RKO (cell line): Measurements from ENCODE around the gene ELP6.
"Not testable (repeated sequence)": the region's sequence is repeated elsewhere in the genome, so short reads cannot be mapped to it uniquely, and the experiment has no call there.

Source experiments
- DNase-seq: peaks from one replicate; pipeline ENCODE4 v3.0.0-alpha.2; 2016; ENCODE audit warnings: low spot score

The ELP6 gene

DNA sequence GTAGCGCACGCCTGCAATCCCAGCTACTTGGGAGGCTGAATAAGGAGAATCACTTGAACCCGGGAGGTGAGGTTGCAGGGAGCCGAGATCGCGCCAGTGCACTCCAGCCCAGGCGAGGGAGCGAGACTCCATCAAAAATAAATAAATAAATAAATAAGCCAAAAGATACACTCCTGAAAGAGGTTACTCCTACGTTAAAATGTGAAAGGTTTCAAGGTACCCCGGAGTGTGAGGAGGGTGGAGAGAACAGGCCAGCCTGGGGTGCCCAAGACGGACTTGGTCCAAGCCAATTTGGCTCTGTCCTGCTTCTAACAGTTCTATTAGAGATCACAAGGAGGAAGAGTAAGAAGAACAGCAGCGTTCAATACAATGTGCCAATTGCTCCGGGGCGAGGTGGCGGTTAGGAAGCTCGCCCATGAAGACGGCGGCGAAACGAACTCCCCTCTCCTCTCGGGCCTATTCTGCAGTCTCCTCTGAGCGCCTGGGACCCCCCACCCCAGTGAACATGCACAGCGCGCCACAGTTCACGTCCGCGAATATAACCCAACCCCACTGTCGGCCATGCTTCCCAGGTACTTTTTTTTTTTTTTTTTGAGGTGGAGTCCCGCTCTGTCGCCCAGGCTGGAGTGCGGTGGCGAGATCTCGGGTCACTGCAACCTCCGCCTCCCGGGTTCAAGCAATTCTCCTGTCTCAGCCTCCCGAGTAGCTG lies 942 bp downstream of the ELP6 start:
- DNase-seq, result peak; percentile 38

DNA sequence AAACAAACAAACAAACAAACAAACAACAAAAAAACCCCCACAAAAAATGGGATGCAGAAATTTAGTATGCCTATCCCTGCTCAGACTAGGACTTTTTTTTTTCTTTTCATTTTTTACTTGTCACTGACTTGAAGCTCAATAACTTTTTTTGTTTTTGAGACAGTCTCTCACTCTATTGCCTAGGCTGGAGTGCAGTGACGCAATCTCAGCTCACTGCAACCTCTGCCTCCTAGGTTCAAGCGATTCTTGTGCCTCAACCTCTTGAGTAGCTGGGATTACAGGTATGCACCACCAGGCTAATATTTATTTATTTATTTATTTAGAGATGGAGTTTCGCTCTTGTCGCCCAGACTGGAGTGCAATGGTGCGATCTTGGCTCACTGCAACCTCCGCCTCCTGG lies 8.2 kb downstream of the ELP6 start:
- not testable (repeated sequence) for DNase-seq

DNA sequence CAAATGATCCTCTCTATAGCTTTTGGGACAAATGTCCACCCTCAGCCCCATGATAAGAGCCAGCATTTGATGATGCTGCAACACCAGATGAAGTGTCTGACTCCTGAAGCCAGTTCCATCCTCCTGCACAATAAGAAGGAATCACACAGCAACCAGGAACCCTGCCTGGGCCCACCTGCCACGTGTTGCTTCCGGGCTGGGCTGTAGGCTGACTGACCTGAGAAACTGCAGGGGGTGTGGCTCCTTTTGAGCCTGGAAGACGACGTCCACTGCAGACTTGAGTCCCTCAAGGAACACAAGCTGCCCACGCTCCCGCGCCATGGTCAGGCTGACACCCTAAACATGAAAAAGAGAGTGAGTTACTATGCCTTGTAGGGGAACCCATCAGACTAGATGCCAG lies 9.4 kb downstream of the ELP6 start:
- no peak for DNase-seq

DNA sequence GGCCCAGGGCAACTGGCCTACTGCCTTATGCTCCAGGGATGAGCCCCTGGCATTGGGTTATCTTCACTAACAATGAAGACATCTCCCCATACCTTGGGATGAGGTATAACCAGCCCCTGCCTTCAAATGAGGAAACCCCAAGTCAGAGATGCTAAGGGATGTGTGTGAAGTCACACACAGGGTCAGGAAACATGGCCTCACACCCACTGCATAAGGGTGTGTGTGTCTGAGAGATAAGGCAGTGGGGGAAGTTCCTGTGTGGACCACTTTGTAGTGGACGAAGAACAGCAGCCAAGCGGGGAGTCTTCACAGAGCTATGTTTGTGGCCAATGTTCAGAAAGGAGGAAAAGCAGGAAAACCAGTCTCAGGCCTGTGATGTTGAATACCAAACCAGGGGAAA lies 10.5 kb downstream of the ELP6 start:
- no peak for DNase-seq

DNA sequence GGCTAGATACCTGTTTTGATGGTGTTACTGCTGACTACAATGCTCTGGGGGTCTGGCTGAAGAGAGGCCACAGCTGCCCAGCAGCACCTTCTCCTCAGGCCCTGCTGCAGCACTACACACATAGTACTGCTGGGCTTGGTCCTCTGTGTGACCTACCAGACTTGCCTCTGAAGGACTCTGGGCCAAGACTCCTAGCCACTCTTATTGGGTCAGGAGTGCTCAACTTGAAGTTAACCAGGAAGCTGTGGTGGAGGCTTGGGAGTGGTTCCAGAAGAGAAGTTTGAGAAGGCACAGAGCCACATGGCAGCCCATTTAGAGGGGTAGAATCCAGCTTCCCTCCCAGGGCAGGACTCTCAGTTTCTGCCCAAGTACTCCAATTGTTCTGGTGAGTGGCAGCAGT lies 16.6 kb downstream of the ELP6 start:
- DNase-seq, result no peak

DNA sequence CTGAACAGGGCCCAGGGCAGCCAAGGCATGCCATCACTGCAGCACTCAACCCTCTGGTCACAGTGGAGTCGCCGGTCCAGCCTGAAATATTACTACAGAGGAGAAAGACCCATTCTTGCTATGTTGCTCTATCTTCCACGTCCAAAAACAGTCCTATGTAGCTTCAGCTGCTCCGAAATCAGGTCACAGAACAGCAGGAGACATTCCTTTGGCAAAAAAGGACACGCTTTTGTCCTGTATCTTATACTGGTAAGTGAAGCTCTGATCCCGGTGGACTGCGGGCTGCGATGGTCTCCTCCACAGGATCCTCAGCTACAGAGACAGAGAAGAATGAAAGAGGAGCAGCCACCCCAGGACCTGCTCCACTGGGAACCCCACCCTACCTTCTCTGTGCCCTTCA lies 17.6 kb downstream of the ELP6 start:
- no peak for DNase-seq

DNA sequence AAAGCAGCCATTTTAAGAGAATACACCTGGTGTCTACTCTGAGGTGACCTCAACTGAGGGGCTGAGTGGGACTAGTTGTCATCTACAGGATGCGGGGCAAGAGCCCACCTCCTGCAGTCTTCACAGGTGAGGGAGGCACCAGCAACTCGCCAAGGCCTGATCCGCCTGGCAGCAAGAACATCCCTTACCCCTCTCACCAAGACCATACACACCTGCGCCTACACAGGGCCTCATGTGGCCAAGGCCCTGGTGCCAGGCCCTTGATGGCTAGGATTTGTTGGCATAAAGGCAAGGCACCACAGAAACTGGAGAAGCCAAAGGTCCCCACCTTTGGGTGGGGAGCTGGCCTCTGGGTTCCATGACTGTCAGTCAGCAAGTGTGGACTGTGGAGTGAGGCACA lies 18.4 kb downstream of the ELP6 start:
- no peak for DNase-seq

DNA sequence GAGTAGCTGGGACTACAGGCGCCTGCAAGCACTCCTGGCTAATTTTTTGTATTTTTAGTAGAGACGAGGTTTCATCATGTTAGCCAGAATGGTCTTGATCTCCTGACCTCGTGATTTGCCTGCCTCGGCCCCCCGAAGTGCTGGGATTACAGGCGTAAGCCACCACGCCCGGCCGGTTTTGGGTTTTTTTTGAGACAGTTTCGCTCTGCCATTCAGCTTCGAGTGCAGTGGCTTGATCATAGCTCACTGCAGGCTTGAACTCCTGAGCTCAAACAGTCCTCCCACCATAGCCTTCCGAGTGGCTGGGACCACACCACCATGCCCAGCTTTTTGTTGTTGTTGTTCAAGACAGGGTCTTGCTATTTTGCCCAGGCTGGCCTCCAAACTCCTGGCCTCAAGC lies 21.7 kb downstream of the ELP6 start:
- no peak for DNase-seq

DNA sequence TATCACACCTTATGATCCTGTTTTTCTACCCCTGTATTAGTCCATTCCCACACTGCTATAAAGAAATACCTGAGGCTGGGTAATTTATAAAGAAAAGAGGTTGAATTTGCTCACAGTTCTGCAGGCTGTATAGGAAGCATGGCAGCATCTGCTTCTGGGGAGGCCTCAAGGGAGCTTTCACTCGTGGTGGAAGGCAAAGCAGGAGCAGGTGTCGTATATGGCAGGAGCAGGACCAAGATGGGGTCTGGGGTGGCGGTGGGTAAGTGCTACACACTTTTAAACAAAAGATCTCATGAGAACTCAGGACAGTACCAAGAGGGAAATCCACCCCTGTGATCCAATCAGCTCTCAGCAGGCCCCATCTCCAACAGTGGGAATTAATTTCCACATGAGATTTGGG lies 22.3 kb downstream of the ELP6 start:
- DNase-seq, result no peak

DNA sequence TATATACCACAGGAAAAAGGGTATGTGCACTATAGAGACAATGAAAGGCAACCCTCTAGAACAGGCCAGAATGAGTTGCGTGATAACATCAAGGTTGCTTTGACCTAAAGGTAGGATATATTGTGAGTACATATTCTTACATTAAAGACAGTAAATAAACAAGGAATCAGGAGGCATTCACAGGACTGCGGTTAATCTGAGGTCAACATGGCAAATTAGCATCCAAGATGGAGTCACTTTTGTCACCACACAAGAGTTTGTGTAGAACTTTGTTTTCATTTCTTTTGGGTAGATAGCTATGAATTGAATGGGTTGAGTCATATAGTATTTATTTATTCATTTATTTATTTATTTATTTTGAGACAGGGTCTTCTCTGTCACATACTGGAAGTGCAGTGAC lies 26.2 kb downstream of the ELP6 start:
- DNase-seq, result no peak

DNA sequence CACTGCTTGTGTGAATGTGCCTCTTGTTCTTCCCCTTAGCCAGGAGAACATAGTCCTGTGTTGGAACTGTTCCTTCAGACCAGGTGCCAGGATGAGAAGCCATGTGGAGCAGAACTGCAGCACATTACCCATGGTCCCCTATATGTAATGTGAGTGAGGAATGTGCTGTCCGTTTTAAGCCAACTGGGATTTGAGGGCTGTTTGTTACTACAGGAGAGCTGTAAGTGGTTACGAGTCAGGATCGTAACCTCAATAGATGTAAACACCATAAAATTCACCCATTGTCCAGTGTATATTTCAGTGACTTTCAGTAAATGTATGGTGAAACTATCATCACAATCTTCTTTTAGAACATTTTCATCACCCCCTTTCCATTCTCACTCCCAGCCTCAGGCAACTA lies 27.7 kb downstream of the ELP6 start:
- DNase-seq, result no peak

DNA sequence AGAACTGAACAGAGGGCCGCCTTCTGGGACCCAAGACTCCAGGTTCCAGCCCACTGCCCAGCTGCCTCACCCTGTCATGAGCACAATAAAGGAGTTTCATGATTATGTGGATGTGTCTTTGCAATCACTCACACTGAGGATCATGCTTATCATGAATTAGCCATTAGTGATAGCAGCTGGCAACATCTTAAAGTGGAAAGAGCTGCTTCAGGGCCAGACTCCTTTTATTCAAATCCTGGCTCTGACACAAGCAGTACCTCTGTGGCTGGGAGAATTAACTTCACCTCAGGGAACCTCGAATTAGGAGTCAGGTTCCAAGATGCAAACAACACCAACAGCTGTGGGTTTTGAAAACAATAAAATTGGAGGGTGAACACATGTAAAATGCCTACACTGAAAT lies 31.1 kb downstream of the ELP6 start:
- no peak for DNase-seq

DNA sequence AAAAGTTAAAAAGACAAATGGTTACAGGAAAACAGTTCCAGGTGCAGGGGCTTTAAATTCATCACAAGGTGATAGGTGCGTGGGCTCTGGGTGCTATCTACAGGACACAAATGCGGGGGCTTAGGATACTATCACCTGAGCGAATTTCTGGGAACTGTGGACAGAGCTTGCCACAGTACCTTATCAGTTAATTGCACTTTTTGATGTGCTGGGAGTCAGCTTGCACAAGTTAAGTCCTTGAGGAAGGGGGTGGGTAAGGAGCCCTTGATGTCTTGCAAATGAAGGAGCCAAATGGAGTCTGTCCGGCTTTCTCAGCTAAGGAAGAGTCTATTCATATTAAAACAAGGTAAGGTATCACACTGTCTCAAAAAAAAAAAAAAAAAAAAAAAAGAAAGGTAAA lies 31.7 kb downstream of the ELP6 start:
- not testable (repeated sequence) for DNase-seq

DNA sequence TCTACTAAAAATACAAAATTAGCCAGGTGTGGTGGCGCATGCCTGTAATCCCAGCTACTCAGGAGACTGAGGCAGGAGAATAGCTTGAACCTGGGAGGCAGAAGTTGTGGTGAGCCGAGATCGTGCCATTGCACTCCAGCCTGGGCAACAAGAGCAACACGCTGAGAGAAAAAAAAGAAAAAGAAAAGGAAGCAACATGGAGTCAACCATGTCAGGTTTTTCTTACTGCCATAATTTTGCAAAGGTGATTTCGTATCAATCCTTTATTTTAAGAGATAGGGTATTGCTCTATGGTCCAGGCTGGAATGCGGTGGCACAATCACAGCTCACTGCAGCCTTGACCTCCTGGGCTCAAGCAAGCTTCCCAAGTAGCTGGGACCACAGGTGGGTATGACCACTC lies 33.2 kb downstream of the ELP6 start:
- DNase-seq, result not testable (repeated sequence)

DNA sequence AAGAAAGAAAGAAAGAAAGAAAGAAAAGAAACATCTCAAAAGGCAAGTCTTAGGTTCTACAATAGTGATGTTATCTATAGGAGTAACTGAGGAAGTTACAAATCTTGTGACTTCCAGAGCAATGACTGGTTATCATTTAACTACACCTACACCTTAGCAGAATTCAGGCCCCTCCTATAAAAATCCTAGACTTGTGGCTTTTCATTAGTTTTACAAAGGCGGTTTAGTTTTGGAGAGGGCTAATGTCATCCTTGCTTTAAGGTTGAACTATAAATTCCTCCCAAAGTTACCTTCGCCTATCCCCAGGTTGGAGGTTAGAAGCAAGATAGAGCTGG lies 33.7 kb downstream of the ELP6 start:
- DNase-seq, result no peak

DNA sequence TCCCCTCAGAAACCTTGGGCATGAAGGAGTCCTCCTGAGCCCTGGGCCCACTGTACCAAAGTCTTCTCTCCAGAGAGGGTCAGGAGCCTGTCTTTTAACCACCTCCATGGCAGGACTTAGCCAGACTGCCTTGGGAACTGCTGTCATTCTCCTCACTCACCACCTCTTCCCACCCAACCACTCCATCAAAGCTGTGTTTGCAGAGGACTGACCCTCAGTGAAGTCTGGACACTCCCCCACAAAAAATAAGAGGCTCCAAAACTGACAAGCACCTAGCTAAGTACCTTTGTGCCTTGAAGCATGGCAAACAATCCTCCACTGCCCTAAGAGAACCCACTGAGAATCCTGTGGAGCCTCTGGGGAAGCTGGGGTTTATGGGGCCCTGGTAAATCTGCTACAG lies 35.5 kb downstream of the ELP6 start:
- DNase-seq, result no peak

DNA sequence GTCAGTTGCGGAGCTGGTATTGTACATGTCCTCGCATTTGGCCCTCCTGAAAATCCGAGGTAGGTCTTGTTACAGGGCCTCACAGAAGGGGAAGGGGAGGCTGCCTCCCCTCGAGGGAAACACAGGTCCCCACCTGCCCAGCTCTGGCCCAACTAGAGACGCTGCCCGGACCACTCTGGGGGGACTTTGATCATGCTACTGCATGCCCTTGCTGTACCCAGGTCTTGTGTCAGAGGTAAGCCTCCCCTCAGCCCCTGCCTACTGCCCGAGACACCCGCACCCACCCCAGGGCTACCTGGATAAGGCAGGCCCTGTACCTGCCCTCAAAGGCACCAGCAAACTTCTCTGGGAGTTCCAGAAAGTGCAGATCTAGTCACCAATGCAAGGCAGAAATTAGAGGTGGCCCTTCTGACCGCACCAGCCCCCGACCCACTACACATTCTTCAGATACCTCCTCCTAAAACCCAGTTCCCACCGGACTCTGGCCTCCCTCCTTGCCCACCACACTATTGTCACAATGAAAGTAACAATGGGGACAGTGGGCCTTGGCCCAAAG lies 36.8 kb downstream of the ELP6 start:
- DNase-seq, result no peak

DNA sequence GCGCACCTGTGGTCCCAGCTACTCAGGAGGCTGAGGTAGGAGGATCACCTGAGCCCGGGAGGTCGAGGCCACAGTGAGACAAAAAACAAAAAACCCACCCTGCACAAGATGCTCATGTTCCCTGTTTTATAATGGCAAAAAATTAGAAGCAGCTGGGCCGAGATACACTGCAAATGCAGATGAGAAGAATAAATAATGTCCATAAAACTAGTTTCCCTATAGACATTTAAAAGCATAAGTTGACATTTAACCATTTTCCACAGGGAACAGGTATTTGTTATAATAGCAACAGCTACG lies 37.2 kb downstream of the ELP6 start:
- DNase-seq, result no peak

DNA sequence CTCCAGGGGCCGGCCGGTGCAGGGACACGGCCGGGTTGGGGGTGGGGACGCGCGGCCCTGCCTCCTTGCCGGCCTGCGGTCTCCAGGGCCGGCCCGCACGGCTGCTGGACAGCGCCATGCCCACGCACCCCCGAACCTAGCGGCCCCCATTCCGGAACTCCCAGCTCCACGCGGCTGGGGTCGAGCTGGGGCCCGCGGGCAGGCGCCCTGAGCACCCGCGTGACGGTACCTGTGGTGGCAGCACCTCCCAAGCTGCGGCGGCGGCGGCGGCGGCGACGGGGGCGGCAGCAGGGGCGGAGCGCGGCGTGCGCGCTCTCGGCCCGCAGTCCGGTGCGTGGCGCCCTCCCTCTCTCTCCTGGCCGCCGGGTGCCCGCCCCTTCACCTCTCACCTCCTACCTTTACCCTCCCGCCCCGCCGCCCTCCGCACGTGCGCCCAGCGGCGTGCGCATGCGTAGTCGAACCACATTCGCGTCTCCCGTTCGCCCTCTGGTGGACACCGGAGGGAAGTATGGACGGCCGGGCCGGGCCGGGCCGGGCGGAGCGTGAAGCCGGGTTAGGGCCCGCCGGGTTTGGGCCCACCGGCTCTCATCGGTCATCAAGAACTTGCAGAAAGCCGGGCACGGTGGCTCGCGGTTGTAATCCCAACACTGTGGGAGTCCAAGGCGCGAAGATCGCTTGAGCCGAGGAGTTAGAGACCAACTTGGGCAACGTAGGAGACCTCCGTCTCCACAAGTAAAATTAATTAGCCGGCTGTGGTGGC lies 37.8 kb downstream of the ELP6 start, which contains the start of gene SCAP:
Gene SCAP (minus strand): TSS at position 372 of the 760 bp plus-strand sequence. CDS start 32,948 bp downstream, outside the sequence.
- peak; percentile 88 for DNase-seq

DNA sequence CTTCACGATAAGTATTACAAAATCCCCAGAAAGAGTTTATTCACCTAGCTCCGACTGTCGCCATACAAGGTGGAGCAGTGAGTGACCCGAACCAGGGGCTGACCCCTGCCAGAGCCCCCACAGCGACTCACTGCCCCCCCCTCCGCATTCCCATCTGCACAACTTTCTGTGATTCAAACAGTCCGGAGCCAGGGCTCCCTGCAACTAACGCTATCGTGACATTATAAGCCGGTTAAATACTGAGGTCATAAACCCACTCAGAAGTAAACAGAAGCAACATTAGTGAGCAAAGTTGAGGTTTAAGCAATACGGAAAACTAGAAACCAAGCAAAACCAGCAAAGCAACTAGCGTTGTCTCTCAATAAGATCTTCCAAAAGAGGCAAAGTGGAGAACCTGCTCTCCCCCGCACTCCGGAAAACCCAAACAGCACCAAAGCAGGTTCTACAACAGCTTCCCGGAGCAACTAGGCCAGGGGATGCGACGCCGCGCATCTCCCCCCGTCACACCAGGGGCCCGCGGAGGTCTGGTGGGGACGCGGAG lies 38.4 kb downstream of the ELP6 start:
- DNase-seq, result peak; percentile 62

DNA sequence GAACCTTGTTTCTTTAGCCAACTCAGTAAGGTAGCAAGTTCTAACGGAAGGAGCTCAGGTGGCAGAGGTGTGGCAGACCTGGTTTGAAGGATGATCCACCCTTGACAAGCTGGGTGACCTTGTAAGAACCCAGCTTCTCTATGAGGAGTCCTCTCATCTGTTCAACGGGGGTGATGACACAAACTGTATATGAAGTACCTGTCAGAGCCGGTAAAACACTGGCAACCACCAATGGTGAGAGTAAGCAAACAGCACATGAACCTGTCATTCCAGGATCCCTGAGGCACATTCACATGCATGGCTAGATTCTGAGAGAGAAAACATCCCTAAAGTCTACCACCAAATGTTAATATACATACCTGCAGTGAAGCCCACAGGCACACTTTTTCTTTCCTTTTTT lies 40.1 kb downstream of the ELP6 start:
- DNase-seq, result no peak

DNA sequence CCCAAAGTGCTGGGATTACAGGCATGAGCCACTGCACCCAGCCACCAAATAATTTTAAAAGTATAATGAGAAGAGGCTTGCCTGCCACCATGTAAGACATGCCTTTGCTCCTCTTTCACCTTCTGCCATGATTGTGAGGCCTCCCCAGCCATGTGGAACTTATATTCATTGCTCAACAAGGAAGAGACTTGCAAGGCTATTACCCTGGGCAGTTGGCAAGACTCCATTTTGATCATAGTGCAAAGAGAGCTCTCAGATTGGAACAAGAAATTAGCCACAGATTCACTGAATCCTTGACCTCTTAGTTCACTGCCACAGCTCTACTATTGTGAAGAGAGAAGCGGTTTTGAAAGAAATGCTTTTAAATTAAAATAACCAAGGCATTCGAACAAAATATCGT lies 43.9 kb downstream of the ELP6 start:
- DNase-seq, result no peak

DNA sequence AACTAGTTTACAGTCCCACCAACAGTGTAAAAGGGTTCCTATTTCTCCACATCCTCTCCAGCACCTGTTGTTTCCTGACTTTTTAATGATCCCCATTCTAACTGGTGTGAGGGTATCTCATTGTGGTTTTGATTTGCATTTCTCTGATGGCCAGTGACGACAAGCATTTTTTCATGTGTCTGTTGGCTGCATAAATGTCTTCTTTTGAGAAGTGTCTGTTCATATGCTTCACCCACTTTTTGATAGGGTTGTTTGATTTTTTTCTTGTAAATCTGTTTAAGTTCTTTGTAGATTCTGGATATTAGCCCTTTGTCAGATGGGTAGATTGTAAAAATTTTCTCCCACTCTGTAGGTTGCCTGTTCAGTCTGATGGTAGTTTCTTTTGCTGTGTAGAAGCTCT lies 45.2 kb downstream of the ELP6 start:
- DNase-seq, result not testable (repeated sequence)

DNA sequence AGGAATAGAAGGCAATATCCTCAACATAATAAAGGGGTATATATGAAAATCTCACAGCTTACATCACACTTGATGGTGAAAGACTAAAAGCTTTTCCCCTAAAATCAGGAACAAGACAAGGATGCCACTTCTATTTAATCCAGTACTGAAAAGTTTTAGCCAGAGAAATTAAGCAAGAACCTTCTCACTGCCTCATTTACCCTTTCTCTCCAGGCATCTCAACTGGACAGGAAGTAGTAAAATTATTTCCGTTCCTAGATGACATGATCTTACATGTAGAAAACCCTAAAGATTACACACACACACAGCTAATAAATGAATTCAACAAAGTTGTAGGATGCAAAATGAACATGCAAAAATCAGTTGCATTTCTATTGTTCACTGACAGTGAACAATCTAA lies 48.9 kb downstream of the ELP6 start:
- no peak for DNase-seq
